GM19099 (cell line): ENCODE data around the gene FLG2.

Experiments used
- POLR2A ChIP-seq: IDR thresholded peaks from 3 replicates; pipeline ENCODE4 v1.6.1; 2011; ENCODE audit warnings: low read depth; ENCODE audit not compliant: insufficient read length; ENCODE audit errors: extremely low read depth

Gene FLG2

DNA sequence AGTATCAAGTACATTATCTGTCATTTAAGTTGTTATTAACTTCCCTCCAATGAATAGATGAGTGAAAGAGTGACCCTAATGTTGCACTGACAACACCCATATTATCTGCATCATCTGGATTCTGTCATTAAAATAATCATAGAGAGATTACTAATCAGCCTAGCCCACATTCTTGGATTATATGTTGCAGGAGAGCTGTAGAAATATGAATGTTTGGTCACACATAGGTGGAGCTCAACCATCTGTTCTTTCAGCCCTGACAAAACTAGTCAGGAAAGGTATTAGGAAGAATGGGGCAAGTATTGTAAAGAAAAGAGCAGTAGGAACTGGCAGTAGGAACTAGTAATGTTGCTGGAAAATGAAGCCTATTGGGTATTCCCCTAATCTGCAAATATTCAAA lies 15.4 kb downstream of the FLG2 start:
- TF ChIP-seq POLR2A = no peak

DNA sequence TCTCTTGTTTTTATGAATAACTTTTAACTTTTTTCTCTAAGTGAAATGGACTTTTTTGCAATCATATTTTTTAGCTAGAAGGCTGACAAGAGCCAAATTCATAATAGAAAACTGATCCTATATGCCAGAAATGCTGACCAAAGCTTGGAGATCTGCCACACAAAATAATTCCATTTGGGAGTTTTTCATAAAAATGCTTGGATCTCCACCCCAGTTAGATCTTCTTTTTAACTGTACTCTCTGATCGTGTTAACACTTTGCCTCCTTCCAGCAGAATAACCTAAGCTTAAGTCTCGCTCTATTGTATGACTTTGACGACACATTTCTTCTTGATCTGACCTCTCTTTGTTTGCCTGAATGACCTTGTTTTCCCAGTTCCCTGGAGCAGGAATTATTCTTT lies 16.8 kb downstream of the FLG2 start:
- TF ChIP-seq POLR2A = no peak

DNA sequence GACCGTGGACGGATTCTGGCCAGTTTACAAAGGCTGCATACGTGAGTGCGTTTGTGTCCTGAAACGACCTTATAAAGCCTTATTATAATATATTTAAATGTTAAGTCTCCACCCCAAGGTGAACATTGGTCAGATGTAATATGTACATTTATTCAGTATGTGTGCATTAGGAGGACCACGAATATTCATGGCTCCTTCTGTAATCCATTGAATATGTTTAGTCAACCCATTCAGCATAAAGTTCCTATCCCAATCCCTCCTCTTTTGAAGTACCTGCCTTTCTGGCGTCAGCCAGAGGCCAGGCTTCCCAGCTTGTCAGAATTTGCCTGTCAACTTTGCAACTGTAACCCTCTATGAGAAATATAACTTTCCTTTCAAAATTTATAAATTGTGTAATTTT lies 24.4 kb downstream of the FLG2 start:
- TF ChIP-seq POLR2A = no peak

DNA sequence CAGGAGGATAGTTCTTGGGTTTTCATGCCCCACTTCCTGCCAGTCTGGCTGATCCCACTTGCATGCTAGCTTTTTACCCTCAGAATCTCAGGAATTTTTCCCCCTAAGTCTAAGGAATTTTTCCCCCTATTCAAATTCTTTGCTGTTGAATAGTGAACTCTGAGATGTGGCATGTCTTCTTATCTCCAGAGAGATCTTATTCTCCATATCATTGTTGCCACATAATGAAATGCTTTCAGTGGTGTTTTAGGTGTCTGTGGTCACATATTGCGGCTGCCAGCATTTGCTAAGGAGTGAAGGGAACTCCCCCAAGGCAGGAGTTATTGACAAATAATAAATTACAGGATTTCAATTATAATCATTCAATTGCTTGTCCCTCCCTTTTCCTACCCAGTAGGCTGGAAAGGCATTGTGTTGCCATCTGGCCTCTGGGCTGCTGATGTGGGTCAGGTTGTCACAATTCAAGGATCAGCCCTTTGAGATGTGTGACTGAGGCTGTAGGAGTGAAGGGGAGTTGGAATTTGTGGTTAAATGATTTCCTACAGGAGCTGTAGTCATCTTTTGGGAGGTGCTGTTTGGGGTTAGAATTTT lies 30.9 kb downstream of the FLG2 start:
- no peak for TF ChIP-seq POLR2A

DNA sequence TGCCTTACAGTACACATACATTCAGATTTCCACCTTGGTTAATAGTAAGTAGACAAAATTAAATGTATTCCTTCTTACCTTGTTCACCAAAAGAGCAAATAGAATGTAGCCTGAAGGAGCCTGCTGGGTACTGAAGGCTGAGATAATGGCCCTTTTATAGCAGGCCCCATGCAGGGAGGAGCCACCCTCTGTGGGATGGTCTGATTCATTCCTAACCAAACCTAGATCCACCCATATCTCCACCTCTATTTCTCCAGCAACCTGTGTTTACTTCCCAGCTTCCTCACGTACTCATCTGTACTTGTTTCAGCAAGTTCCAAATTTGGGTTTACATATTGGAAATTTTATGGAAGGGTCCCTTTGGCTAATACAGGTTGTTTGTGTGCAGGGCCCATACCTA lies 34.7 kb downstream of the FLG2 start, which contains the start of gene FLG:
Gene FLG (minus strand): TSS at position 129 of the 400 bp plus-strand sequence. CDS start 9,783 bp downstream, outside the sequence.
- TF ChIP-seq POLR2A = no peak

DNA sequence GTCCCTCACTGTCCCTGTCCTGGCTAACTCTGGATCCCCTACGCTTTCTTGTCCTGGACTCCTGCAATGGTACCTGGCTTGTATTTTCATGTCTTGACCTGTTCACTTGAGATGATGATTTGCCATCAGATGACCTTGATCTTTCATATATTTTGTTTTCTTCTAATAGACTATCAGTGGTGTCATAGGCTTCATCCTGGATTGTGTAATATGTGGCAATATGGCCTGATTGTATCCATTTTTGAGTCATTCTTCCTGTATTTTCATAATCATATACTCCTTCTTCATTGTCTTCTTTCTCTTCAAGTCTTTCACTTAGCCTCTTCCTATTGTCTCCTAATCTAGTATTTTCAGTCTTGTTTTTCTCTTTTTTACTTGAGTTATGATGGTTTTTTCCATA lies 45.8 kb downstream of the FLG2 start:
- no peak for TF ChIP-seq POLR2A

DNA sequence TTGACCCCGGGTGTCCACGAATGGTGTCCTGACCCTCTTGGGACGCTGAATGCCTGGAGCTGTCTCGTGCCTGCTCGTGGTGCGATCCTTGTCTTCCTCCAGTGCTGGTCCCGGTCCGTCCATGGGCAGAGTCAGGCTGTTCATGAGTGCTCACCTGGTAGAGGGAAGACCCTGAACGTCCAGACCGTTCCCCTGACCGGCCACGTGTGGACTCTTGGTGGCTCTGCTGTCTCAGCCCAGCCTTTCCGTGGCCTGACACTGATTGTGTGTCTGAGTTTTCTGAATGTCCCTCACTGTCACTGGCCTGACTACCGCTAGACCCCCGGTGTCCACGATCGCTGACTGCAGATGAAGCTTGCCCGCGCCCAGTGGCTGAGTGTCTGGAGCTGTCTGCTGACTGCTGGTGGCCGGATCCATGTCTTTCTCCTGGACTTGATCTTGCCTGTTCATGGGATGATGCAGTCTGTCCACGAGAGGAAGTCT lies 46.4 kb downstream of the FLG2 start:
- no peak for TF ChIP-seq POLR2A

DNA sequence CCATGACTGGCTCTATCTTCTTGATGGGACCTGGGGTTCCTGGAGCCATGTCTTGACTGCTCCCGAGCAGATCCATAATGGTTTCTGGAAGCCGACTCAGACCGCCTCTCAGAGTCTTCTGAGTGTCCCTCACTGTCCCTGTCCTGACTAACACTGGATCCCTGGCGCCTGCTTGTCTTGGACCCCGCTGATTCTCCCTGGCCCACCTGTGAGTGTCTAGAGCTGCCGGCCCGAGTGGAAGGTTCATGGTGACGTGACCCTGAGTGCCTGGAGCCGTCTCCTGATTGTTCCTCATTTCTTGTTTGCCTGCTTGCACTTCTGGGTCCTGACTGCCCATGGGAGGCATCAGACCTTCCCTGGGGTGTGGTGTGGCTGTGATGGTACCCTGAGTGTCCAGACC lies 49.9 kb downstream of the FLG2 start:
- no peak for TF ChIP-seq POLR2A
